Measurements from ENCODE around the gene SUZ12. TPM values are rescaled to one million over a fixed set of nuclear protein-coding genes. Genes with fewer than 3 reads are reported as not detected.

The SUZ12 gene
- total RNA-seq (2014; rRNA removed; shearing (Covaris generic)): 18.0 and 19.2 TPM in 2 replicates

GRCh38 chr17:31936615-31937609 is at the start of gene SUZ12:
Gene SUZ12, plus strand, starts transcription at chr17:31937007. Its CDS starts 240 bp downstream, at chr17:31937247.

GRCh38 chr17:32006957-32007462 is 70.2 kb downstream of the SUZ12 start, which contains the start of gene LRRC37B:
Gene LRRC37B, plus strand, starts transcription at chr17:32007383. Its CDS starts 14,010 bp downstream, at chr17:32021393.

Small RNA genes lying within 50 kb of the gene (small RNA-seq; reads per million reads assigned to genes)
- gene AC090616.4 (not detected), gene RNA5SP437 (1.8 reads per million, percentile 70 among the genes with 10 or more reads in this experiment)

Other genes with a start within 250 kb of the SUZ12 start
- 90.6 and 91.8 TPM in 2 replicates for gene COPRS, start 77.8 kb upstream of the SUZ12 start, total RNA-seq (2014; rRNA removed; shearing (Covaris generic))
- gene UTP6, start 35.3 kb upstream of the SUZ12 start, total RNA-seq (2014; rRNA removed; shearing (Covaris generic)): 75.5 and 86.3 TPM in 2 replicates
- gene LRRC37B, start 70.4 kb downstream of the SUZ12 start, total RNA-seq (2014; rRNA removed; shearing (Covaris generic)): 9.6 and 11.2 TPM in 2 replicates
- gene RHOT1, start 205.5 kb downstream of the SUZ12 start, total RNA-seq (2014; rRNA removed; shearing (Covaris generic)): 22.8 and 25.0 TPM in 2 replicates